ENCODE measurements around the gene TBK1.

TBK1 gene

GRCh38 chr12:64451687-64452558 lies at the start of gene TBK1:
Gene TBK1 (plus strand): TSS chr12:64452120. CDS start chr12:64455871, 3,751 bp downstream.
- TF ChIP-seq CTCF (conservative IDR thresholded peaks at IDR 0.05; ENCODE audit: low read length) = no peak
- peak within 1 kb of the TSS; percentile 85 for H3K4me3 ChIP-seq (ENCODE audit: low read length)

GRCh38 chr12:64402181-64402580 lies 49.7 kb upstream of the TBK1 start:
- no peak for DNase-seq (ENCODE audit: low read depth)
- TF ChIP-seq CTCF (conservative IDR thresholded peaks at IDR 0.05; ENCODE audit: low read length) = no peak
- H3K4me3 ChIP-seq (ENCODE audit: low read length) = no peak overlapping the region

More at GRCh38 chr12:64451687-64452558, at the start of gene TBK1:
- DNase-seq (ENCODE audit: low read depth) = peak; percentile 83

- peak; percentile 98 for DNase-seq (ENCODE audit: low read depth)
- TF ChIP-seq CTCF (conservative IDR thresholded peaks at IDR 0.05; ENCODE audit: low read length) = no peak
- H3K4me3 ChIP-seq (ENCODE audit: low read length) = peak within 1 kb of the TSS; percentile 93
Observed at GRCh38 chr12:64403707-64404469, 48.0 kb upstream of the TBK1 start, which contains the start of gene XPOT. Gene XPOT (plus strand): TSS chr12:64404392. CDS start chr12:64410036, 5,644 bp downstream.

GRCh38 chr12:64404470-64405256 lies 47.3 kb upstream of the TBK1 start:
- no peak for TF ChIP-seq CTCF (conservative IDR thresholded peaks at IDR 0.05; ENCODE audit: low read length)
- H3K4me3 ChIP-seq (ENCODE audit: low read length) = peak overlapping the region; percentile 93
- peak; percentile 92 for DNase-seq (ENCODE audit: low read depth)

- H3K4me3 ChIP-seq (ENCODE audit: low read length) = no peak overlapping the region
- DNase-seq (ENCODE audit: low read depth) = no peak
- no peak for TF ChIP-seq CTCF (conservative IDR thresholded peaks at IDR 0.05; ENCODE audit: low read length)
Observed at GRCh38 chr12:64407342-64408223, 44.3 kb upstream of the TBK1 start.

- H3K4me3 ChIP-seq (ENCODE audit: low read length) = no peak overlapping the region
- DNase-seq (ENCODE audit: low read depth) = no peak
- no peak for TF ChIP-seq CTCF (conservative IDR thresholded peaks at IDR 0.05; ENCODE audit: low read length)
Observed at GRCh38 chr12:64411427-64411826, 40.5 kb upstream of the TBK1 start.
